Keratinocyte (primary cell): ENCODE measurements around the gene NT5DC1. TPM values are rescaled to one million over a fixed set of nuclear protein-coding genes. Genes with fewer than 3 reads are reported as not detected.

Experiments used
- DNase-seq: peaks from one replicate; pipeline ENCODE4 v3.0.0-alpha.2; 2011; ENCODE audit warnings: low read depth, missing footprints, low spot score
- FAIRE-seq: peaks from 2 replicates; lab custom pipeline; 2011; peaks lifted over from hg19 to GRCh38; lab: Jason Lieb, UNC
- H2AFZ ChIP-seq: 2 replicates; pipeline ENCODE4 v1.6.0; 2012; ENCODE audit warnings: low read length, control low read depth, inconsistent platforms; ENCODE audit not compliant: control insufficient read depth
- H3K27ac ChIP-seq: 2 replicates; pipeline ENCODE4 v1.5.1; 2011; ENCODE audit warnings: low read length; ENCODE audit not compliant: control insufficient read depth, insufficient read depth
- H3K27me3 ChIP-seq: 3 replicates; pipeline ENCODE4 v1.6.0; 2011; ENCODE audit warnings: low read length; ENCODE audit not compliant: control insufficient read depth, insufficient read depth; ENCODE audit errors: extremely low read depth
- H3K36me3 ChIP-seq, 2 experiments: 2 replicates in 1 of 2; 3 replicates in 1 of 2; pipeline ENCODE4 v1.5.1; 2011; ENCODE audit warnings: low read length in 2 of 2, mild to moderate bottlenecking in 1 of 2; ENCODE audit not compliant: control insufficient read depth in 2 of 2, insufficient read depth in 2 of 2; ENCODE audit errors: extremely low read depth in 1 of 2
- H3K4me1 ChIP-seq: 3 replicates; pipeline ENCODE4 v1.5.1; 2011; ENCODE audit warnings: low read length; ENCODE audit not compliant: control insufficient read depth, insufficient read depth; ENCODE audit errors: extremely low read depth
- H3K4me2 ChIP-seq: 3 replicates; pipeline ENCODE4 v1.6.0; 2011; ENCODE audit warnings: low read depth, low read length; ENCODE audit not compliant: control insufficient read depth, insufficient read depth; ENCODE audit errors: extremely low read depth
- H3K4me3 ChIP-seq, 3 experiments: fragments of 200-600 bp in 1 of 3; sonication (generic) in 1 of 3; 2 replicates in 2 of 3; 3 replicates in 1 of 3; pipeline ENCODE4 v1.5.1; 2011 to 2016; ENCODE audit warnings: low read length in 3 of 3, mild to moderate bottlenecking in 3 of 3, control low read depth in 2 of 3, inconsistent platforms in 1 of 3, low read depth in 1 of 3, mixed read lengths in 1 of 3, mixed run types in 1 of 3, moderate library complexity in 1 of 3; ENCODE audit not compliant: control insufficient read depth in 2 of 3, insufficient read depth in 2 of 3; ENCODE audit errors: extremely low read depth in 1 of 3
- H3K79me2 ChIP-seq: 2 replicates; pipeline ENCODE4 v1.6.0; 2012; ENCODE audit warnings: low read length; ENCODE audit not compliant: control insufficient read depth, insufficient read depth
- H3K9ac ChIP-seq: 3 replicates; pipeline ENCODE4 v1.6.0; 2011; ENCODE audit warnings: low read length; ENCODE audit not compliant: control insufficient read depth, insufficient read depth; ENCODE audit errors: extremely low read depth
- H3K9me1 ChIP-seq: 3 replicates; pipeline ENCODE4 v1.6.0; 2011; ENCODE audit warnings: low read length; ENCODE audit not compliant: control insufficient read depth, insufficient read depth; ENCODE audit errors: extremely low read depth
- H3K9me3 ChIP-seq: 2 replicates; pipeline ENCODE4 v1.5.1; 2012; ENCODE audit warnings: low read depth, low read length; ENCODE audit not compliant: control insufficient read depth
- H4K20me1 ChIP-seq: 3 replicates; pipeline ENCODE4 v1.6.0; 2011; ENCODE audit warnings: low read length; ENCODE audit not compliant: control insufficient read depth, insufficient read depth; ENCODE audit errors: extremely low read depth
- EZH2 ChIP-seq: IDR thresholded peaks from one replicate; pipeline ENCODE4 v1.6.1; 2012; ENCODE audit warnings: inconsistent platforms, mild to moderate bottlenecking, low read length, moderate library complexity
- dilution Hi-C: fragments of 300-500 bp; cut with MboI; formaldehyde crosslinking; loops from one replicate; pipeline ENCODE4 v1.7.0; 2020; ENCODE audit warnings: low sequenced_read_pairs; ENCODE audit not compliant: extremely low pct_ligation_motif_present
- polyA plus RNA-seq, 5 experiments: library from polyadenylated mRNA; depleted of rRNA in 3 of 5; stranded (reverse) in 3 of 5; stranded (forward) in 1 of 5; unstranded in 1 of 5; fragments of >200 nt; gene quantifications; 1 replicate in 1 of 5; 2 replicates in 3 of 5; 3 replicates in 1 of 5; pipeline versions ENCODE4 v1.2.1 to v1.2.3, GENCODE V29; 2011 to 2012; ENCODE audit warnings: missing spikeins in 2 of 5, low read depth in 1 of 5, low replicate concordance in 1 of 5
- TF ChIP-seq, protein P1 (sequence below), 3 experiments: IDR thresholded peaks in 1 of 3; conservative IDR thresholded peaks in 1 of 3; optimal IDR thresholded peaks in 1 of 3; 2 replicates in 2 of 3; 3 replicates in 1 of 3; pipeline versions ENCODE3 to v1.5.1; 2011; ENCODE audit warnings: low read length in 3 of 3, mild to moderate bottlenecking in 3 of 3, moderate library complexity in 2 of 3, control low read depth in 1 of 3, inconsistent platforms in 1 of 3; ENCODE audit not compliant: insufficient read depth in 2 of 3; ENCODE audit errors: extremely low read depth in 1 of 3

Gene NT5DC1
- polyA plus RNA-seq, 1 donor (not counting 4 experiments of a cell fraction or from before 2014, with no cell fraction given), result 31.2 TPM

DNA sequence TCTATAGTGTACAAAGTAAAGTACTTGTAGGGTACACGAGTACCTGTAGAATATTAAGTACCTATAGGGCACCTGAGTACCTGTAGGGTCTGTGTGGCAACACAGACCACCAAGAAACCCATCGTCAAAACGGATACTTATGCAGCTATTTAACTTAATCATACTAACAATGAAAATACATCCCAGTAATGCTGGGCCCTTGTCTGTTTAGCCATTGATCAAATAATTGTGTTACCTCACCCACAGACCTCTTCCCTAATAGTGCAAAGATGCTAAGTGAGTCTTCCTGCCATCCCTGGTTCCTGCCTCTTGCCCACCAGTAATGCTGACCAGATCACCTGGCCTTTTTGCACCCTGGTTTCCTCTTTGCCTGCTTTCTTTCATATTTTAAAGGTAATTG, 32.8 kb downstream of the NT5DC1 start:
- Histone ChIP-seq H3K27me3 (no peaks in the 10 kb centered on the region), H3K4me3 (no peak overlapping the region), H3K4me1 (no peaks in the 10 kb centered on the region), H3K9ac (no peak overlapping the region), H3K27ac (no peak overlapping the region), H3K36me3 (no peaks in the 10 kb centered on the region), H3K9me3 (no peaks in the 10 kb centered on the region), H3K9me1 (no peaks in the 10 kb centered on the region), H3K79me2 (no peaks in the 10 kb centered on the region), H4K20me1 (no peaks in the 10 kb centered on the region), H2AFZ (no peak overlapping the region), H3K4me2 (no peak overlapping the region)
- dilution Hi-C loops, result no loop called here
- FAIRE-seq (no peak), DNase-seq (no peak)
- no peak for TF ChIP-seq EZH2
- TF ChIP-seq, protein P1, sequence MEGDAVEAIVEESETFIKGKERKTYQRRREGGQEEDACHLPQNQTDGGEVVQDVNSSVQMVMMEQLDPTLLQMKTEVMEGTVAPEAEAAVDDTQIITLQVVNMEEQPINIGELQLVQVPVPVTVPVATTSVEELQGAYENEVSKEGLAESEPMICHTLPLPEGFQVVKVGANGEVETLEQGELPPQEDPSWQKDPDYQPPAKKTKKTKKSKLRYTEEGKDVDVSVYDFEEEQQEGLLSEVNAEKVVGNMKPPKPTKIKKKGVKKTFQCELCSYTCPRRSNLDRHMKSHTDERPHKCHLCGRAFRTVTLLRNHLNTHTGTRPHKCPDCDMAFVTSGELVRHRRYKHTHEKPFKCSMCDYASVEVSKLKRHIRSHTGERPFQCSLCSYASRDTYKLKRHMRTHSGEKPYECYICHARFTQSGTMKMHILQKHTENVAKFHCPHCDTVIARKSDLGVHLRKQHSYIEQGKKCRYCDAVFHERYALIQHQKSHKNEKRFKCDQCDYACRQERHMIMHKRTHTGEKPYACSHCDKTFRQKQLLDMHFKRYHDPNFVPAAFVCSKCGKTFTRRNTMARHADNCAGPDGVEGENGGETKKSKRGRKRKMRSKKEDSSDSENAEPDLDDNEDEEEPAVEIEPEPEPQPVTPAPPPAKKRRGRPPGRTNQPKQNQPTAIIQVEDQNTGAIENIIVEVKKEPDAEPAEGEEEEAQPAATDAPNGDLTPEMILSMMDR (optimal IDR thresholded peaks at IDR 0.05 in 1 of 3, IDR thresholded peaks at IDR 0.05 in 1 of 3, conservative IDR thresholded peaks at IDR 0.05 in 1 of 3; ENCODE audit: extremely low read depth in 1 of 3, insufficient read depth in 2 of 3, low read length in 3 of 3), result no peak

DNA sequence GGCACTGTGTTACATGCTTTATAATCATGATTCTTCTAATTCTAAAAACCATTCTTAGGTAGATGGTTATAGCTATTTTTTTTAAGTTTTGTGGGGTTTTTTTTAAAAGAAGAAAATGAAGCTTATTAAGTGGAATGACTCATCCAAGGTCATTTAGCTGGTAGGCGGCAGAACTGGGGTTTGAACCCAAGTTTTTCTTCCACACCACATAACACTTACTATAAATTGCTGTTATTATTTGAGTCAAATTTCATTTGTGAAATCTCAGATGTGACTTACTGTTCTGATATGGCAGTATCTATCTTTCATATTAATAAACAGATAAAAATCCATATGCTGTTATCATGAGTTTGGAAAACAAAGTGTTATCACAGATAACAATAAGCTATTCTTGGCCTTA, 35.7 kb downstream of the NT5DC1 start:
- dilution Hi-C loops, result no loop called here
- DNase-seq (no peak), FAIRE-seq (no peak)
- H3K36me3 ChIP-seq, result no peaks in the 10 kb centered on the region
- no peak overlapping the region for H3K9ac ChIP-seq
- H3K27ac ChIP-seq, result no peak overlapping the region
- TF ChIP-seq EZH2, result no peak
- TF ChIP-seq, protein P1 (optimal IDR thresholded peaks at IDR 0.05 in 1 of 3, IDR thresholded peaks at IDR 0.05 in 1 of 3, conservative IDR thresholded peaks at IDR 0.05 in 1 of 3; ENCODE audit: extremely low read depth in 1 of 3, insufficient read depth in 2 of 3, low read length in 3 of 3), result no peak
- H3K9me3 ChIP-seq, result no peaks in the 10 kb centered on the region
- H2AFZ ChIP-seq, result no peak overlapping the region
- no peaks in the 10 kb centered on the region for H3K27me3 ChIP-seq
- no peaks in the 10 kb centered on the region for H4K20me1 ChIP-seq
- H3K4me3 ChIP-seq, result no peak overlapping the region
- H3K4me1 ChIP-seq, result no peaks in the 10 kb centered on the region
- H3K9me1 ChIP-seq, result no peaks in the 10 kb centered on the region
- H3K4me2 ChIP-seq, result no peak overlapping the region
- no peaks in the 10 kb centered on the region for H3K79me2 ChIP-seq
